ENCODE data around the gene SEC22A.
"Not testable (repeated sequence)": the region's sequence is repeated elsewhere in the genome, so short reads cannot be mapped to it uniquely, and the experiment has no call there.

The SEC22A gene

GRCh38 chr3:123180791-123181190, 21.0 kb upstream of the SEC22A start:
- no peak for DNase-seq (ENCODE audit: low read depth in 2 of 2)

GRCh38 chr3:123186695-123187094, 15.0 kb upstream of the SEC22A start:
- no peak for DNase-seq (ENCODE audit: low read depth in 2 of 2)

- DNase-seq (ENCODE audit: low read depth in 2 of 2): no peak
Measured at GRCh38 chr3:123188058-123188457, 13.7 kb upstream of the SEC22A start.

- no peak for DNase-seq (ENCODE audit: low read depth in 2 of 2)
Measured at GRCh38 chr3:123193448-123194101, 8.2 kb upstream of the SEC22A start.

GRCh38 chr3:123194552-123194951, 7.2 kb upstream of the SEC22A start:
- no peak for DNase-seq (ENCODE audit: low read depth in 2 of 2)

GRCh38 chr3:123198372-123198771, 3.4 kb upstream of the SEC22A start:
- DNase-seq (ENCODE audit: low read depth in 2 of 2): no peak

GRCh38 chr3:123201223-123201556, 553 bp upstream of the SEC22A start:
- DNase-seq (ENCODE audit: low read depth in 2 of 2): no peak

- DNase-seq (ENCODE audit: low read depth in 2 of 2): no peak
Measured at GRCh38 chr3:123202451-123202850, 708 bp downstream of the SEC22A start.

GRCh38 chr3:123218990-123219389, 17.2 kb downstream of the SEC22A start:
- no peak for DNase-seq (ENCODE audit: low read depth in 2 of 2)

GRCh38 chr3:123221369-123221768, 19.6 kb downstream of the SEC22A start:
- DNase-seq (ENCODE audit: low read depth in 2 of 2): not testable (repeated sequence)

GRCh38 chr3:123225016-123225415, 23.3 kb downstream of the SEC22A start:
- no peak for DNase-seq (ENCODE audit: low read depth in 2 of 2)

GRCh38 chr3:123226549-123226948, 24.8 kb downstream of the SEC22A start:
- no peak for DNase-seq (ENCODE audit: low read depth in 2 of 2)

- DNase-seq (ENCODE audit: low read depth in 2 of 2): no peak
Measured at GRCh38 chr3:123229145-123229544, 27.4 kb downstream of the SEC22A start.

- DNase-seq (ENCODE audit: low read depth in 2 of 2): no peak
Measured at GRCh38 chr3:123236902-123237301, 35.2 kb downstream of the SEC22A start.

GRCh38 chr3:123239186-123239585, 37.4 kb downstream of the SEC22A start:
- not testable (repeated sequence) for DNase-seq (ENCODE audit: low read depth in 2 of 2)

GRCh38 chr3:123239756-123240155, 38.0 kb downstream of the SEC22A start:
- no peak for DNase-seq (ENCODE audit: low read depth in 2 of 2)

- no peak for DNase-seq (ENCODE audit: low read depth in 2 of 2)
Measured at GRCh38 chr3:123244128-123244527, 42.4 kb downstream of the SEC22A start.

GRCh38 chr3:123246866-123247265, 45.1 kb downstream of the SEC22A start:
- no peak for DNase-seq (ENCODE audit: low read depth in 2 of 2)

- no peak for DNase-seq (ENCODE audit: low read depth in 2 of 2)
Measured at GRCh38 chr3:123256256-123256655, 54.5 kb downstream of the SEC22A start.

GRCh38 chr3:123258359-123258758, 56.6 kb downstream of the SEC22A start:
- DNase-seq (ENCODE audit: low read depth in 2 of 2): no peak

GRCh38 chr3:123258811-123259420, 57.2 kb downstream of the SEC22A start:
- DNase-seq (ENCODE audit: low read depth in 2 of 2): no peak

- no peak for DNase-seq (ENCODE audit: low read depth in 2 of 2)
Measured at GRCh38 chr3:123261666-123262065, 59.9 kb downstream of the SEC22A start.

GRCh38 chr3:123262226-123262625, 60.5 kb downstream of the SEC22A start:
- no peak for DNase-seq (ENCODE audit: low read depth in 2 of 2)

GRCh38 chr3:123262868-123263267, 61.1 kb downstream of the SEC22A start:
- no peak for DNase-seq (ENCODE audit: low read depth in 2 of 2)
